IgD-negative memory B cell (primary cell): Measurements from ENCODE around the gene TJAP1. TPM values are rescaled to one million over a fixed set of nuclear protein-coding genes. Genes with fewer than 3 reads are reported as not detected.
"Not testable (repeated sequence)": the region's sequence is repeated elsewhere in the genome, so short reads cannot be mapped to it uniquely, and the experiment has no call there.

Source experiments
- H3K27ac Mint-ChIP-seq, 3 donors: one replicate each; pipeline ENCODE4 v1.8.0; 2020 to 2022; ENCODE audit warnings: mild to moderate bottlenecking in 3 of 3, mixed read lengths in 3 of 3, moderate library complexity in 1 of 3
- H3K27me3 Mint-ChIP-seq: one replicate; pipeline ENCODE4 v1.8.0; 2021; ENCODE audit warnings: mixed read lengths
- H3K36me3 Mint-ChIP-seq: one replicate; pipeline ENCODE4 v1.8.0; 2020; ENCODE audit warnings: mild to moderate bottlenecking, mixed read lengths
- H3K4me1 Mint-ChIP-seq, 3 donors: one replicate each; pipeline ENCODE4 v1.8.0; 2020 to 2022; ENCODE audit warnings: mixed read lengths in 3 of 3, mild to moderate bottlenecking in 1 of 3
- H3K4me3 Mint-ChIP-seq, 4 donors: one replicate each; pipeline ENCODE4 v1.8.0; 2020 to 2022; ENCODE audit warnings: mild to moderate bottlenecking in 4 of 4, mixed read lengths in 4 of 4, moderate library complexity in 3 of 4
- H3K9me3 Mint-ChIP-seq, 3 donors: one replicate each; pipeline ENCODE4 v1.8.0; 2020 to 2021; ENCODE audit warnings: mixed read lengths in 3 of 3, mild to moderate bottlenecking in 1 of 3
- polyA plus RNA-seq: library from polyadenylated mRNA; unstranded; fragments of 300-500 nt; fragmentation: Illumina TruSeq; gene quantifications from one replicate; pipeline ENCODE4 v1.2.3, GENCODE V29; 2021

The TJAP1 gene
- polyA plus RNA-seq, 1 donor from 2014 or later, result 9.2 TPM

- Mint-ChIP-seq H3K4me3 (peak overlapping the region; percentile 63 to 92 (median 84)), H3K27me3 (peaks cover 13% of the 10 kb centered on the region), H3K9me3 (peaks cover 0 to 2% (median 0%) of the 10 kb centered on the region in 3 donors), H3K36me3 (peaks cover 4% of the 10 kb centered on the region), H3K4me1 (peaks cover 11 to 34% (median 27%) of the 10 kb centered on the region in 3 donors), H3K27ac (peak overlapping the region in 1 of 3 donors; percentile 63)
Measured at GRCh38 chr6:43510827-43511163, 33.4 kb downstream of the TJAP1 start.

- H3K4me3 Mint-ChIP-seq, result peak overlapping the region in 1 of 4 donors; percentile 81
- H3K4me1 Mint-ChIP-seq, result peaks cover 17 to 38% (median 31%) of the 10 kb centered on the region in 3 donors
- H3K36me3 Mint-ChIP-seq, result peaks cover 6% of the 10 kb centered on the region
- H3K27me3 Mint-ChIP-seq, result peaks cover 13% of the 10 kb centered on the region
- peak overlapping the region in 1 of 3 donors; percentile 52 for H3K27ac Mint-ChIP-seq
- peaks cover 0 to 2% (median 0%) of the 10 kb centered on the region in 3 donors for H3K9me3 Mint-ChIP-seq
Measured at GRCh38 chr6:43511824-43512415, 34.5 kb downstream of the TJAP1 start.

- H3K4me1 Mint-ChIP-seq, result peaks cover 10 to 29% (median 26%) of the 10 kb centered on the region in 3 donors
- H3K4me3 Mint-ChIP-seq, result no peak overlapping the region
- H3K36me3 Mint-ChIP-seq, result peaks cover 6% of the 10 kb centered on the region
- H3K27me3 Mint-ChIP-seq, result no peaks in the 10 kb centered on the region
- H3K27ac Mint-ChIP-seq, result no peak overlapping the region
- no peaks in the 10 kb centered on the region for H3K9me3 Mint-ChIP-seq
Measured at GRCh38 chr6:43515808-43516207, 38.4 kb downstream of the TJAP1 start.

GRCh38 chr6:43516367-43516696 lies 39.0 kb downstream of the TJAP1 start:
- Mint-ChIP-seq H3K9me3 (no peaks in the 10 kb centered on the region), H3K36me3 (peaks cover 6% of the 10 kb centered on the region), H3K27ac (no peak overlapping the region), H3K4me3 (no peak overlapping the region), H3K4me1 (peaks cover 10 to 29% (median 26%) of the 10 kb centered on the region in 3 donors), H3K27me3 (no peaks in the 10 kb centered on the region)

- Mint-ChIP-seq H3K9me3 (no peaks in the 10 kb centered on the region), H3K36me3 (peaks cover 6% of the 10 kb centered on the region), H3K4me3 (no peak within 1 kb of the TSS), H3K27ac (no peak within 1 kb of the TSS), H3K27me3 (no peaks in the 10 kb centered on the region), H3K4me1 (peaks cover 6 to 24% (median 24%) of the 10 kb centered on the region in 3 donors)
Measured at GRCh38 chr6:43516697-43517504, 39.5 kb downstream of the TJAP1 start, which contains the start of the genes POLR1C and YIPF3. TSS of gene POLR1C (plus strand) at chr6:43517089. CDS start at chr6:43517110, 21 bp downstream. TSS of gene YIPF3 (minus strand) at chr6:43516926. CDS start at chr6:43516807, 119 bp downstream.

GRCh38 chr6:43517505-43518357 lies 40.4 kb downstream of the TJAP1 start:
- Mint-ChIP-seq H3K36me3 (peaks cover 6% of the 10 kb centered on the region), H3K9me3 (no peaks in the 10 kb centered on the region), H3K4me3 (no peak overlapping the region), H3K4me1 (peaks cover 6 to 24% (median 23%) of the 10 kb centered on the region in 3 donors), H3K27ac (no peak overlapping the region), H3K27me3 (no peaks in the 10 kb centered on the region)

GRCh38 chr6:43520097-43520496 lies 42.7 kb downstream of the TJAP1 start:
- Mint-ChIP-seq H3K36me3 (peaks cover 5% of the 10 kb centered on the region), H3K27ac (no peak overlapping the region)

GRCh38 chr6:43521836-43522235 lies 44.5 kb downstream of the TJAP1 start:
- Mint-ChIP-seq H3K27me3 (no peaks in the 10 kb centered on the region), H3K9me3 (no peaks in the 10 kb centered on the region), H3K36me3 (peaks cover 3% of the 10 kb centered on the region), H3K27ac (no peak overlapping the region), H3K4me1 (no peaks in the 10 kb centered on the region), H3K4me3 (no peak overlapping the region)

More at GRCh38 chr6:43520097-43520496, 42.7 kb downstream of the TJAP1 start:
- H3K9me3 Mint-ChIP-seq, result no peaks in the 10 kb centered on the region
- peaks cover 6 to 13% (median 13%) of the 10 kb centered on the region in 3 donors for H3K4me1 Mint-ChIP-seq
- H3K27me3 Mint-ChIP-seq, result no peaks in the 10 kb centered on the region
- H3K4me3 Mint-ChIP-seq, result no peak overlapping the region

- H3K9me3 Mint-ChIP-seq, result no peaks in the 10 kb centered on the region
- no peaks in the 10 kb centered on the region for H3K4me1 Mint-ChIP-seq
- H3K27ac Mint-ChIP-seq, result no peak overlapping the region
- no peaks in the 10 kb centered on the region for H3K27me3 Mint-ChIP-seq
- peak overlapping the region in 1 of 4 donors; percentile 20 for H3K4me3 Mint-ChIP-seq
- peaks cover 3% of the 10 kb centered on the region for H3K36me3 Mint-ChIP-seq
Measured at GRCh38 chr6:43522547-43523261, 45.3 kb downstream of the TJAP1 start.

- no peaks in the 10 kb centered on the region for H3K27me3 Mint-ChIP-seq
- peaks cover 3% of the 10 kb centered on the region for H3K36me3 Mint-ChIP-seq
- H3K9me3 Mint-ChIP-seq, result no peaks in the 10 kb centered on the region
- no peaks in the 10 kb centered on the region for H3K4me1 Mint-ChIP-seq
- no peak overlapping the region for H3K27ac Mint-ChIP-seq
- H3K4me3 Mint-ChIP-seq, result no peak overlapping the region
Measured at GRCh38 chr6:43523284-43523683, 45.9 kb downstream of the TJAP1 start.

GRCh38 chr6:43524483-43524961 lies 47.2 kb downstream of the TJAP1 start:
- H3K27ac Mint-ChIP-seq, result no peak overlapping the region
- no peaks in the 10 kb centered on the region for H3K9me3 Mint-ChIP-seq
- H3K4me1 Mint-ChIP-seq, result no peaks in the 10 kb centered on the region
- no peaks in the 10 kb centered on the region for H3K27me3 Mint-ChIP-seq
- no peak overlapping the region for H3K4me3 Mint-ChIP-seq
- peaks cover 3% of the 10 kb centered on the region for H3K36me3 Mint-ChIP-seq

- no peaks in the 10 kb centered on the region for H3K27me3 Mint-ChIP-seq
- peaks cover 2% of the 10 kb centered on the region for H3K36me3 Mint-ChIP-seq
- no peaks in the 10 kb centered on the region for H3K4me1 Mint-ChIP-seq
- no peak overlapping the region for H3K4me3 Mint-ChIP-seq
- no peak overlapping the region for H3K27ac Mint-ChIP-seq
- H3K9me3 Mint-ChIP-seq, result no peaks in the 10 kb centered on the region
Measured at GRCh38 chr6:43532201-43532600, 54.8 kb downstream of the TJAP1 start.

- H3K4me3 Mint-ChIP-seq, H3K27me3 Mint-ChIP-seq, H3K27ac Mint-ChIP-seq, H3K9me3 Mint-ChIP-seq, H3K4me1 Mint-ChIP-seq: not testable (repeated sequence)
- H3K36me3 Mint-ChIP-seq, result peaks cover 10% of the 10 kb centered on the region
Measured at GRCh38 chr6:43538986-43539385, 61.6 kb downstream of the TJAP1 start.

- H3K4me3 Mint-ChIP-seq, H3K9me3 Mint-ChIP-seq, H3K27ac Mint-ChIP-seq, H3K4me1 Mint-ChIP-seq, H3K27me3 Mint-ChIP-seq: not testable (repeated sequence)
- peaks cover 10% of the 10 kb centered on the region for H3K36me3 Mint-ChIP-seq
Measured at GRCh38 chr6:43539409-43539808, 62.0 kb downstream of the TJAP1 start.
